Measurements from ENCODE around the gene EHD2. TPM values are rescaled to one million over a fixed set of nuclear protein-coding genes. Genes with fewer than 3 reads are reported as not detected.

Gene EHD2
- total RNA-seq, 1 experiment from 2014 or later, result 60.5 TPM

GRCh38 chr19:47729468-47729798 is 16.2 kb downstream of the EHD2 start (continued):
- TF ChIP-seq REST (IDR thresholded peaks at IDR 0.05; ENCODE audit: low read depth), result no peak
- no peak for TF ChIP-seq CBX3 (IDR thresholded peaks at IDR 0.05; ENCODE audit: low read depth)

GRCh38 chr19:47729799-47730520 is 16.7 kb downstream of the EHD2 start:
- Histone ChIP-seq H3K27ac (ENCODE audit: low read depth, low read length) (peak overlapping the region; percentile 98), H3K9me3 (ENCODE audit: control insufficient read depth in 1 of 2, insufficient read depth in 1 of 2, low read depth in 1 of 2, low read length in 2 of 2) (no peaks in the 10 kb centered on the region), H3K4me2 (ENCODE audit: low read length) (peak overlapping the region; percentile 88), H3K9ac (ENCODE audit: low read length) (peak overlapping the region; percentile 74), H3K27me3 (ENCODE audit: insufficient read depth, low read length) (no peaks in the 10 kb centered on the region), H3K4me1 (ENCODE audit: control insufficient read depth in 1 of 2, insufficient read depth in 2 of 2, low read length in 2 of 2) (peaks cover 35 to 60% of the 10 kb centered on the region in 2 experiments), H3K79me2 (ENCODE audit: insufficient read depth, low read length) (peaks cover 8% of the 10 kb centered on the region), H3K4me3 (replicated peaks in 1 of 2; ENCODE audit: low read depth in 1 of 2, low read length in 2 of 2) (peak overlapping the region; percentile 49 to 58), H2AFZ (ENCODE audit: low read depth, low read length, poor library complexity, severe bottlenecking) (no peak overlapping the region), H4K20me1 (ENCODE audit: insufficient read depth) (no peaks in the 10 kb centered on the region), H3K9me2 (ENCODE audit: insufficient read depth) (no peaks in the 10 kb centered on the region), H3K36me3 (ENCODE audit: control insufficient read depth in 1 of 2, insufficient read depth in 2 of 2, low read length in 2 of 2) (peaks cover 2 to 18% of the 10 kb centered on the region in 2 experiments; a peak in 3 of 4 replicates)
- peak; percentile 87 for ATAC-seq
- POLR2A ChIA-PET, result interaction anchor here (0.6 to 1.3 kb wide), 3 partner anchors 8 to 17 kb away, joined by 3 to 5 read pairs (median 4); partner anchors contain the start of gene EHD2
- intact Hi-C loops (cut with micrococcal nuclease), result loop anchor here (2.0 kb wide), 1 partner anchor 13 kb away; no protein-coding TSS in a partner anchor
- CTCF ChIA-PET, result interaction anchor here (1.4 to 9.2 kb wide), 3 partner anchors 17 to 139 kb away, joined by 5 to 62 read pairs (median 6); partner anchors contain the start of gene EHD2
- RAD21 ChIA-PET (ENCODE audit: low non-redundant PET in 1 of 2, low total read pairs in 2 of 2, uncharacterized antibody in 2 of 2, unreplicated experiment in 2 of 2), result interaction anchor here (0.5 to 1.0 kb wide), 2 partner anchors 17 to 90 kb away, joined by 3 to 5 read pairs; no protein-coding TSS in a partner anchor
- no peak for DNase-seq (ENCODE audit: low read depth, low spot score)
- no peak for TF ChIP-seq YY1 (IDR thresholded peaks at IDR 0.05; ENCODE audit: extremely low read depth, insufficient replicate concordance, low read depth, low read length)
- peak; percentile 52; the same call in 1 of the 2 replicates for TF ChIP-seq SP1 (IDR thresholded peaks at IDR 0.05; ENCODE audit: low read depth)
- no peak for TF ChIP-seq ELF1 (IDR thresholded peaks at IDR 0.05; ENCODE audit: borderline replicate concordance, low read depth)
- no peak for TF ChIP-seq CBX3 (IDR thresholded peaks at IDR 0.05; ENCODE audit: low read depth)
- 0 out of 2 replicates have a peak, but pooled peaks have one; percentile 12 for TF ChIP-seq POLR2AphosphoS5 (IDR thresholded peaks at IDR 0.05; ENCODE audit: low read depth, low read length)
- TF ChIP-seq CEBPB (IDR thresholded peaks at IDR 0.05; ENCODE audit: low read depth), result no peak
- no peak for TF ChIP-seq ATF3 (IDR thresholded peaks at IDR 0.05)
- TF ChIP-seq TCF7L2 (IDR thresholded peaks at IDR 0.05; ENCODE audit: borderline replicate concordance, extremely low read depth, insufficient read depth, insufficient read length), result no peak
- TF ChIP-seq JUND (IDR thresholded peaks at IDR 0.05), result no peak
- BruUV-seq (replicated peaks), result TSS peak; percentile 83

Measured in HCT116 (cell line).